Small intestine (tissue), 7 donors: ENCODE results near the gene ART5. TPM values are rescaled to one million over a fixed set of nuclear protein-coding genes. Genes with fewer than 3 reads are reported as not detected.

Experiments
- DNase-seq, 2 donors: peaks; one replicate each; pipeline versions ENCODE4 v3.0.0 to v3.0.0-alpha.2; 2013
- FAIRE-seq: peaks from 2 replicates; lab custom pipeline; 2012; peaks lifted over from hg19 to GRCh38; lab: Jason Lieb, UNC
- H3K27ac ChIP-seq, 3 donors: one replicate each; pipeline ENCODE4 v1.5.1; 2013; ENCODE audit warnings: low read length in 2 of 3, mild to moderate bottlenecking in 2 of 3, control low read depth in 1 of 3, inconsistent platforms in 1 of 3, low read depth in 1 of 3, moderate library complexity in 1 of 3
- H3K27me3 ChIP-seq, 3 donors: one replicate each; pipeline ENCODE4 v1.6.1; 2013; ENCODE audit warnings: low read length in 3 of 3, inconsistent platforms in 1 of 3; ENCODE audit not compliant: control insufficient read depth in 3 of 3, insufficient read depth in 3 of 3
- H3K36me3 ChIP-seq, 3 donors: one replicate each; pipeline ENCODE4 v1.6.1; 2013; ENCODE audit warnings: low read length in 3 of 3, inconsistent platforms in 1 of 3, low read depth in 1 of 3, mild to moderate bottlenecking in 1 of 3, moderate library complexity in 1 of 3; ENCODE audit not compliant: control insufficient read depth in 3 of 3, insufficient read depth in 2 of 3
- H3K4me1 ChIP-seq, 3 donors: one replicate each; pipeline ENCODE4 v1.6.1; 2013; ENCODE audit warnings: low read length in 2 of 3, inconsistent platforms in 1 of 3, low read depth in 1 of 3, mild to moderate bottlenecking in 1 of 3, moderate library complexity in 1 of 3; ENCODE audit not compliant: control insufficient read depth in 3 of 3, insufficient read depth in 2 of 3
- H3K4me3 ChIP-seq, 3 donors: one replicate each; pipeline ENCODE4 v1.5.1; 2013; ENCODE audit warnings: low read length in 3 of 3, control low read depth in 1 of 3, inconsistent platforms in 1 of 3, low read depth in 1 of 3, mild to moderate bottlenecking in 1 of 3, moderate library complexity in 1 of 3
- H3K9me3 ChIP-seq, 2 donors: one replicate each; pipeline ENCODE4 v1.6.1; 2013; ENCODE audit warnings: low read depth in 1 of 2, low read length in 1 of 2; ENCODE audit not compliant: control insufficient read depth in 2 of 2, insufficient read depth in 1 of 2
- WGBS, 3 donors: extraction: QIAGEN DNeasy Blood & Tissue Kit; methylation state at CpG; one replicate each; pipeline ENCODE4 v1.1.7; 2013; 5-methylcytosine and 5-hydroxymethylcytosine counted together
- polyA plus RNA-seq, 4 donors: library from polyadenylated mRNA; stranded (reverse) in 3 of 4; unstranded in 1 of 4; fragments of 200-250 nt in 3 of 4; fragments of 120-200 nt in 1 of 4; gene quantifications; one replicate each; pipeline versions ENCODE4 v1.2.1 to v1.2.3, GENCODE V29; 2013
- donor health status: healthy with polysubstance abuse.
- donor health status: control.
- donor health status: control.
- donor health status: Bipolar disorder and iron deficiency.
- donor health status: healthy.

The ART5 gene
- polyA plus RNA-seq, 4 donors, result 0.09 to 0.25 TPM; not detected in 2

DNA sequence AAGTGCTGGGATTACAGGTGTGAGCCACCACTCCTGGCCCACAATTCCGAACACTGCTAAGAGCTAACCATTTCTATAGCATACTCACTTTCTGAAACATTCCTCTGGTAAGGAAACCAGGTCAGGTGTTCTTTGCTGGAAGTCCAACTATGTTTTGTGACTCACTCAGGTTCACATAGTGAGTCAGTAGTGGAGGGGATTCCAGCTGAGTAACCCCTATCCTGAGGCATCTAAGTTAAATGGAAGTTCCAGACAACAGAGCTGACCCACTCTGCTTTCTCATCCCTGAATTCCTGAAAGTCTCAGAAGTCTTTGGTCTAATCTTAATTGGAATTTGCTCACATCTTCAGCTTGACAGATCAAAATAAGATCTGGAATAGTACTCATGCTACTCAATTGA lies 32.4 kb upstream of the ART5 start:
- H3K36me3 ChIP-seq, result peaks cover 19 to 67% (median 39%) of the 10 kb centered on the region in 3 donors
- H3K4me3 ChIP-seq, result no peak overlapping the region
- DNase-seq, result no peak
- H3K27ac ChIP-seq, result no peak overlapping the region
- FAIRE-seq, result no peak
- no peaks in the 10 kb centered on the region for H3K4me1 ChIP-seq
- WGBS, 3 donors, result 98 to 100% (median 100%) methylated on average over 1 of the region's 1 CpG
- no peaks in the 10 kb centered on the region for H3K9me3 ChIP-seq
- no peaks in the 10 kb centered on the region for H3K27me3 ChIP-seq

DNA sequence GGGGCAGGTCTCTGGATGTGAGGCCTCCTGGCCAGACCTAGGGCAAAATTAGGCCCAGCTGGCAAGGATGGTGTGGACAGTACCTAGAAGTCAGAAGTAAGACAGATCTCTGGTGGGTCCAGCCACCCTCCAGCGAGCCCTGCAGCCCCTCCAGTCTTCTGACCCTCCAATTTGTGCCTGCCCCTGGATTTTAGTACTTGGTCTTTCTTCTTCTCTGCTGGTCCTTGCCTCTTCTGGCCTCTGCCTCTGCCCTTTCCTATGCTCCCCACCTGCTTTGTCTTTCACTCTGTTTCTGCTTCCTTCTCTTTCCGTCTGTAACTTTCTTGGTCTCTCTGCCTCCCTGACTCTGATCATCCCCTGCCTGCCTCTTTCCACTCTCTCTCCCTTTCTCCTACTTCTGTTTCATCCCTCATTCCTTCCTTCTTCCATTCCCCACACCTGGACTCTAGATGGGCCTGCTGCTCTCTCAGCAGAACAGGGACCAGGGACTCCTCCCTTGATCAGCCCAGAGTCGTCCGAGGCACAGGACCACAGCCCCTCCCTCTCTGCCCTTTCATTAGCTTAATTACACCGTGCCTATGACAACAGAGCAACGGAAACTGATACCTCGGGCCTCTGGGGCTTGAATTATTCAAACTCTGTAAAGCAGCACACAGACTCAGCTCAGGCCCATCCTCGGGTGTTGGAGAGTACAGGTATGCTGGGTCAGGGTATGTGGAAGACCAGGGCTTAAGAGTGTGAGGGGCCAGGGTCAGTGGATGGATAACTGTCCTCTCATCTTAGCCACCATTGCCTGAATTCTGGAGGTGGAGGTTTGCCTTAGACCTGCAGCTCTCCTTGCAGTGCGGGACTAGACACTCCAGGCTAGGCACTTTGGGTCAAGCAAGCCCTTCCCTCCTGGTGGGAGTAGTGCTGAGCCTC lies 29.8 kb upstream of the ART5 start, which contains the start of gene CHRNA10:
CHRNA10 (minus strand) TSS at position 51 of the 921 bp plus-strand sequence. CDS start 72 bp downstream, outside the sequence.
- Histone ChIP-seq H3K27me3 (no peaks in the 10 kb centered on the region), H3K27ac (no peak within 1 kb of the TSS), H3K9me3 (no peaks in the 10 kb centered on the region), H3K36me3 (peaks cover 24 to 80% (median 40%) of the 10 kb centered on the region in 3 donors), H3K4me1 (no peaks in the 10 kb centered on the region), H3K4me3 (no peak within 1 kb of the TSS)
- FAIRE-seq, result no peak
- 72 to 81% (median 78%) methylated on average over 9 of the region's 9 CpGs for WGBS, 3 donors
- DNase-seq, result no peak

DNA sequence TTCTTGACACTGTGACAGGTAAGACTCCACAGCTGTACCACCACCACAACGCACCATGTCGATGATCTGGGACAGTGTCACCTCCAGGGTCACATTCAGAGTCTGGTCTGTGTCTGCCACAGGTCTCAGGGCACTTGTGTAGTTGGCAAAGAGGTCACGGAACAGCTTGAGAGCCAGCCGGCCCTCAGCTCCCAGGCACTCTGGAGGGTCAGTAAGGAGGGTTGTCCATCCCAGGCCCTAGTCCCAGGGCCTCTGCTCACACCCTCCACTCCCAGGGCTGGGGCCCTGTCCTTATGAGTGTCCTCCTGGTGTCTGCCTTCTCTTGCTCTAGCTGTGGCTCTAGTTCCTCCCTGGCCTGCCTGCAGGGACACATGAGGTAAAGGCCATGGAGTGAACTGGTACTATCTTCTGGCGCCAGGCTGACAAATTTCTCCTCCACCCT lies 28.0 kb upstream of the ART5 start:
- Histone ChIP-seq H3K4me3 (no peak overlapping the region), H3K27me3 (no peaks in the 10 kb centered on the region), H3K36me3 (peaks cover 20 to 82% (median 39%) of the 10 kb centered on the region in 3 donors), H3K9me3 (no peaks in the 10 kb centered on the region), H3K4me1 (no peaks in the 10 kb centered on the region), H3K27ac (no peak overlapping the region)
- DNase-seq (no peak), FAIRE-seq (no peak)
- 95 to 100% (median 95%) methylated on average over 5 of the region's 5 CpGs for WGBS, 3 donors

DNA sequence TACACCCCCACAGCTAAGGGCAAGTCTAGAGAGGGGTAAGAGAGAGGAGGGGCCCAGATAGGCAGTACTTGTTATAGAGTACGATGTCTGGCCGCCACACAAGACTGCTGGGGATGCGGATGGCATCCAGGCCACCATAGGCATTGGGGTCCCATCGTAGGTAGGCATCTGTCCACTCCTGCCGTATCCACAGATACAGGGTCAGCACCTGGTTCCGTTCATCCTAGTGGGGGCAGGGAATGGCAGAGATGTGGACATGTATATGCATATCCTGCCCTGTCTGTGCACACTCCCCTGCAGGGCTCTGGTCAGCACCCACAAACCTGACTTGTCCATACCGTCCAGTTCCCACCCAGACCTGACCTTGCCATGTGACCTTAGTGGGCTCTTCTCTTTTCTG lies 27.3 kb upstream of the ART5 start:
- WGBS, 3 donors, result 94 to 97% (median 96%) methylated on average over 7 of the region's 7 CpGs
- no peak for DNase-seq

DNA sequence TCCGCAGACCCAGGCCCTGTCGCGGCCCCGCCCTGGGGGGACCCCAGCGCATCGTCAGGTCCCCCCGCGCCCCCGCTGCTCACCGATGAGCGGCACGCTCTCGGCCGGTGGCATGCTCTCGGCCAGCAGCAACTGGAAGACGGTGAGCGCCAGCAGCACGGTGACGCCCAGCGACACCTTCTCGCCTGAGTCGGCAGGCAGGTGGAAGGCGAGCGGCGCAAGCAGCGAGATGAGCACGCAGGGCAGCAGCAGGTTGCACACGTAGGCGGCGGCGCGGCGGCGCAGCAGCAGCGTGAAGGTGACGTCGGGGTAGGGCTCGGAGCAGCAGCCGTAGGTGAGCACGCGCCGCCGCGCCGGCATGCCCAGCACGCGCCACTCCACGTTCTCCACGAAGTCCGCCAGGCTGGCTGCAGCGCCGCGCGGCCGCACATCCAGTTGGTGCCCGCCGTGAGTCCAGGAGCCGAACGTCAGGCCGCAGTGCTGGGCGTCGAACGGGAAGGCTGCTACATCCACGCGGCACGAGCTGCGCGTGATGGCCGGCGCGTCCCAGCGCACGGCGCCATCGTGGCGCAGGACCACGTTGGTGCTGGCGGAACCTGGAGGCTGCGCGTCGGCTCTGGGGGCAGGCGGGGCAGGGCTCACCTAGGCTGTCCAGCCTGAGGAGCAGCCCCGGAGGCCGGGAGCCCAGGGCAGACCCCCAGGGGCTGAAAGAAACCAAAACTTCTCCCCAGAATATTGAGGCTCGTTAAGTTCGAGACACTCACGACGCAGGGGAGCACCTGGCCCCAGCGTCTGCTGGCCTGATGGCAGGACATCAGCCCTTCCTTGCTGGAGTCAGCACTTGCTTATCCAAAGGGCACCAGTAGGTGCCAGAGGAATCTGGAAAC lies 25.6 kb upstream of the ART5 start:
- no peak overlapping the region for H3K4me3 ChIP-seq
- H3K36me3 ChIP-seq, result peaks cover 16 to 77% (median 26%) of the 10 kb centered on the region in 3 donors
- no peaks in the 10 kb centered on the region for H3K9me3 ChIP-seq
- no peaks in the 10 kb centered on the region for H3K4me1 ChIP-seq
- WGBS, 3 donors, result 97 to 98% (median 98%) methylated on average over 80 to 89 of the region's 89 CpGs
- no peaks in the 10 kb centered on the region for H3K27me3 ChIP-seq
- H3K27ac ChIP-seq, result no peak overlapping the region
- DNase-seq (no peak), FAIRE-seq (no peak)

More for the DNA sequence above, 27.3 kb upstream of the ART5 start:
- H3K9me3 ChIP-seq, result no peaks in the 10 kb centered on the region
- no peak overlapping the region for H3K4me3 ChIP-seq
- H3K36me3 ChIP-seq, result peaks cover 18 to 88% (median 35%) of the 10 kb centered on the region in 3 donors
- H3K27ac ChIP-seq, result no peak overlapping the region
- no peaks in the 10 kb centered on the region for H3K4me1 ChIP-seq
- no peaks in the 10 kb centered on the region for H3K27me3 ChIP-seq
- no peak for FAIRE-seq

DNA sequence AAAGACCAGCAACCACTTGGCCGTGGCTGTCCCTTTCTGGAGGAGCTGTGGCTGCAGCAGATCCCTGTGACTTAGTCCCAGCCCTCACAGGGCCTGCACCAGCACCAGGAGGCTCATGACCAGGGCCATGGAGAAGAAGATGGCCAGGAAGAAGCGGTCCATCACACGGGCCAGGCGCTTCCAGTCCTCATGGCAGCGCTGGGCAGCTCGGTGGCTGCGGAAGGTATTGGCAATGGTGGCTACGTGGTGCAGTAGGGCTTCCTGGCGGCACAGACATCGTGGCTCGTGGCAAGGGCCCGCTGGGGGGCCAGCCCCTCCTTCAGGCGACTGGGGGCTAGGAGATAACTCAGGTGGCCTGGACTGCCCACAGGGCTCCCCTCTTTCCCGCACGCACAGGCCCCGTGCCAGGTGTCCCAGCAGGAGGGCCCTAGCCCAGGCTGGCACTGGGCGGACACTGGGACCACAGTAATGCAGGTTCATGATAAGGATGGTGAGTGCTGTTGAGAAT lies 24.3 kb upstream of the ART5 start:
- H3K27me3 ChIP-seq, result no peaks in the 10 kb centered on the region
- H3K4me3 ChIP-seq, result no peak overlapping the region
- H3K36me3 ChIP-seq, result peaks cover 16 to 64% (median 24%) of the 10 kb centered on the region in 3 donors
- DNase-seq (no peak), FAIRE-seq (no peak)
- no peak overlapping the region for H3K27ac ChIP-seq
- no peaks in the 10 kb centered on the region for H3K9me3 ChIP-seq
- 95 to 97% (median 97%) methylated on average over 17 of the region's 17 CpGs for WGBS, 3 donors
- H3K4me1 ChIP-seq, result no peaks in the 10 kb centered on the region

DNA sequence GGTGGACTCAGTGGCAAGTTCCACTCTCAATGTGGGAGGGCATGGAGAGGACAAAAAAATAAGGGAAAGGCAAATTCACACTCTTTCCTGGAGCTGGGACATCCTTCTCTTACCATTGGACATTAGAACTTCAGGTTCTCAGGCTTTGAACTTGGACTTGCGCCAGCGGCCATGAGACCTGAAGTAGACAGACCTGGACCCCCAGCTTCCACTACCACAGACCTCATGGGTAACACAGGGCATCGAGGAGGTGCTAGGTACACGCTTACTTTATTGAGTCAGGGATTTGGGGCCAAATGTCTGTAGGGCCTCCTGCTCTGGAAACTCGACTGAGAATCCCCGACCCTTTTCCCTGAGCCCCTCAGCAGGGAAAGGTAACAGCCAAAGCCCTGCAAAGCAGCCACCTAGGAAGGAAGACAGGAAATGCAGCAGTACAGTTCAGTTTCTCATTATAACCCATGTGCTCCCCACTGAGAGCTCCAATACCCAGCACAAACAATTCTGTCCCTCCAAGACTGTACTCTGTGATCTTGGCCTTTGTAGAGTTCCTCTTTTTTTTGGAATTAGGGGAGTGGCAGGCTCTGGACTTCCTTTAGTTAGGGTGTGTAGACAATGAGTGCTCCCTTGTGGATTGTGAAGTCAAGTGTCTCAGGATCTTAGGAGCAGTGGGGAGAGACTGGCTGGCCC lies 23.7 kb upstream of the ART5 start:
- Histone ChIP-seq H3K9me3 (no peaks in the 10 kb centered on the region), H3K4me1 (no peaks in the 10 kb centered on the region), H3K4me3 (no peak overlapping the region), H3K27me3 (no peaks in the 10 kb centered on the region), H3K27ac (no peak overlapping the region), H3K36me3 (peaks cover 16 to 58% (median 23%) of the 10 kb centered on the region in 3 donors)
- FAIRE-seq (no peak), DNase-seq (no peak)
- WGBS, 3 donors, result 83 to 95% (median 94%) methylated on average over 6 of the region's 6 CpGs
